ENCODE data around the gene ADAMTS15.

The ADAMTS15 gene

DNA sequence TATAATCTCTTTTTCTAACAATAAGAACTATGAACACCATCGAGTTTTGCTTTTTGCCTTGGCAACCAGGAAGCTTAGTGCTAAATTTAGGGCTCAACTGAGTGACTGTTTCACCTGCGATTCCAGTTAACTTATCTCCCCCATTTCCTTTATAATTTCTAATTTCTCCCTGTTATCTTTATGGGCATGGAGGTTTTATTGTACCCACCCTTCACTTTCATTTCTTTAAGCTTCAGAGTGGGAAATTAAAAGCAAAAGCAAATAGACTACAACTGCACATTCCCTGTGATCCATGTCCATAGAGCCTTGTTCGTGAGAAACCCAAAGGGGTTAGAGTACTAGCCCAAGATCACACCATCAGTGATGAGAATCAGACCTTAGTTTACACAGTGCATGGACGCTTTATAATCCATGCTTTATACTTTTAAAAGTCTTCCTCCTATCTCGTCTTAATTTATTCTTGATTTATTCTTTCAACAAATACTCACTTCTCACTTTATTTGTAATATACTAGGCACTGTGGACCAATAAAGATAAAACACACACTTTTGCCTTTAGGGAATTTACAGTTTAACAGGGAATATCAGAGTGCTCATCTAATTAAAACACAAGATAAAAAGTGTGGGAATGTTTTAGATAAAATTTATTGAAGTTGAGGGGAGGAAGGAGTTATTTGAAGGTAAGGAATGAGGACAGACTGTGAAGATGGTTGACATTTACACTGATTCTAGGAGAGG, 40.6 kb downstream of the ADAMTS15 start:
- Mint-ChIP-seq H3K9me3 (no peaks in the 10 kb centered on the region), H3K4me3 (no peak overlapping the region), H3K27ac (no peak overlapping the region), H3K27me3 (peaks cover 8 to 12% of the 10 kb centered on the region in 2 donors), H3K36me3 (ENCODE audit: insufficient read depth) (no peaks in the 10 kb centered on the region), H3K4me1 (ENCODE audit: low read depth in 2 of 2) (no peaks in the 10 kb centered on the region)
- DNase-seq (no peak), ATAC-seq (replicated peaks) (no peak)

GRCh38 chr11:130489716-130490115, 41.3 kb downstream of the ADAMTS15 start:
- no peak for ATAC-seq (replicated peaks)
- H3K9me3 Mint-ChIP-seq, result no peaks in the 10 kb centered on the region
- no peak overlapping the region for H3K4me3 Mint-ChIP-seq
- DNase-seq, result no peak
- peaks cover 8 to 9% of the 10 kb centered on the region in 2 donors for H3K27me3 Mint-ChIP-seq
- H3K27ac Mint-ChIP-seq, result no peak overlapping the region
- no peaks in the 10 kb centered on the region for H3K4me1 Mint-ChIP-seq (ENCODE audit: low read depth in 2 of 2)
- H3K36me3 Mint-ChIP-seq (ENCODE audit: insufficient read depth), result no peaks in the 10 kb centered on the region

DNA sequence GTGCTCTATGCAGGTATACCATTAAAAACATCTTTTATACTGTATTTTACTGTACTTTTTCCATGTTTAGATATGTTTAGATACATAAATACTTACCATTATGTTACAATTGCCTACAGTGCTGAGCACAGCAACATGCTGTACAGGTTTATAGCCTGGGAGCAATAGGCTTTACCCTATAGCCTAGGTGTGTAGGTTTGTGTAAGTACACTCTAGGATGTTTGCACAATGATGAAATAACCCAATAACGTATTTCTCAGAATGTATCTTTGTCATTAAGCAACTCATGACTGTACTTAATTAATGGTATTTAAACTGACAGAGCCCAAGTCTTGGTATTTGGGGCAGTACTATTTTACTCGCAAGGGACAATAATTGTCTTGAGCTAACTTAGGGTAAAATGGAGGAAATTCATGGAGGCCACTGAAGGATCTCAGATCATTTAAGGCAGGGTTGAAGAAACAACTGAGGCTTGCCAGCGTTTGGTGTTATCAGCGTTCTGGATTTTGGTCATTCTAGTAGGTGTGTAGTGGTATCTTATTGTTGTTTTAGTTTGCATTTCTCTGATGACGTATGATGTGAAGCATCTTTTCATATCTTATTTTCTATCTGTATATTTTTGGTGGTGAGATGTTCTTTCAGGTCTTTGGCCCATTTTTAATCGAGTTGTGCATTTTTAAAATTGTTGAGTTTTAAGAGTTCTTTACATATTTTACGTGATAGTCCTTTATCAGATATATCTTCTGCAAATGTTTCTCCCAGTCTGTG, 42.4 kb downstream of the ADAMTS15 start:
- no peak overlapping the region for H3K4me3 Mint-ChIP-seq
- no peak for ATAC-seq (replicated peaks)

GRCh38 chr11:130498181-130498580, 49.7 kb downstream of the ADAMTS15 start:
- H3K27me3 Mint-ChIP-seq, result peaks cover 37 to 38% of the 10 kb centered on the region in 2 donors
- no peak overlapping the region for H3K4me3 Mint-ChIP-seq
- H3K9me3 Mint-ChIP-seq, result no peaks in the 10 kb centered on the region

More for the DNA sequence above, 42.4 kb downstream of the ADAMTS15 start:
- DNase-seq, result no peak
- peaks cover 6 to 12% of the 10 kb centered on the region in 2 donors for H3K27me3 Mint-ChIP-seq
- H3K36me3 Mint-ChIP-seq (ENCODE audit: insufficient read depth), result no peaks in the 10 kb centered on the region
- no peaks in the 10 kb centered on the region for H3K4me1 Mint-ChIP-seq (ENCODE audit: low read depth in 2 of 2)
- no peaks in the 10 kb centered on the region for H3K9me3 Mint-ChIP-seq
- H3K27ac Mint-ChIP-seq, result no peak overlapping the region

DNA sequence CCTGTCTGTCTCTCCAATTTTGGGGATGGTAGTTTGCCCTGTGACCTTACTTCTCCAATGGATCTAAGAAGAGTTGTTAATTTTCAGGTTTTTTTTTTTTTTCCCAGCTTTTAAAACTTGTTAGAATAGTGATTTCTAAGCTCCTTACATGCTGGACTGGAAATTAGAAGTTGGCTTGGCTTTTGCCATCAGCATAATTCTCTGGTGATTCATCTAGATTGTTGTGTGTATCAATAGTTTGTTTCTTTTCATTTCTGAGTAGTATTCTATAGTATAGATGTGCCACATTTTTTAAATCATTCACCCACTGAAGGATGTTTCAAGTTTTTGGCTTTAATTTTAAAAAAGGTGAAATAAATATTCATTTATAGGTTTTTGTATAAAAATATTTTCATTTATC, 51.4 kb downstream of the ADAMTS15 start:
- Mint-ChIP-seq H3K4me1 (ENCODE audit: low read depth in 2 of 2) (no peaks in the 10 kb centered on the region), H3K9me3 (no peaks in the 10 kb centered on the region), H3K27ac (no peak overlapping the region), H3K27me3 (peaks cover 43 to 48% of the 10 kb centered on the region in 2 donors), H3K4me3 (no peak overlapping the region), H3K36me3 (ENCODE audit: insufficient read depth) (no peaks in the 10 kb centered on the region)
- no peak for DNase-seq
- ATAC-seq (replicated peaks), result no peak

More at GRCh38 chr11:130498181-130498580, 49.7 kb downstream of the ADAMTS15 start:
- DNase-seq, result no peak
- Mint-ChIP-seq H3K36me3 (ENCODE audit: insufficient read depth) (no peaks in the 10 kb centered on the region), H3K4me1 (ENCODE audit: low read depth in 2 of 2) (no peaks in the 10 kb centered on the region), H3K27ac (no peak overlapping the region)
- no peak for ATAC-seq (replicated peaks)

DNA sequence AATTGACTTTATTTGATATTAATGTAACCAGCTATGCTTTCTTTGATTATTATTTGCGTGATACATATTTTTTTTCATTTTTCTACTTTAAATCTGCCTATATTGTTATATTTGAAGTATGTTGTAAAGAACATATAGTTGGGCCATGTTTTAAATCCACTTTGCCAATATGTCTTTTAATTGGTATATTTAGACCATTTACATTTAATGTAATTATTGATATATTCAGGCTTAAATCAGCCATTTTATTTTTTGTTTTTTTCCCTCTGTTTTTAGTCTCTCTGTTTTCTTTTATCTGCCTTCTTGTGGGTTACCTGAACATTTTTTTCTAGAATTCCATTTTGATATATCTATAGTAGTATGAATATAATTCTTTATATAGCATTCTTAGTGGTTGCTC, 55.9 kb downstream of the ADAMTS15 start:
- DNase-seq (no peak), ATAC-seq (replicated peaks) (no peak)
- H3K9me3 Mint-ChIP-seq, result peaks cover 6 to 17% of the 10 kb centered on the region in 2 donors
- H3K36me3 Mint-ChIP-seq (ENCODE audit: insufficient read depth), result peaks cover 2% of the 10 kb centered on the region
- H3K4me3 Mint-ChIP-seq, result no peak overlapping the region
- no peak overlapping the region for H3K27ac Mint-ChIP-seq
- H3K4me1 Mint-ChIP-seq (ENCODE audit: low read depth in 2 of 2), result no peaks in the 10 kb centered on the region
- peaks cover 54 to 58% of the 10 kb centered on the region in 2 donors for H3K27me3 Mint-ChIP-seq

DNA sequence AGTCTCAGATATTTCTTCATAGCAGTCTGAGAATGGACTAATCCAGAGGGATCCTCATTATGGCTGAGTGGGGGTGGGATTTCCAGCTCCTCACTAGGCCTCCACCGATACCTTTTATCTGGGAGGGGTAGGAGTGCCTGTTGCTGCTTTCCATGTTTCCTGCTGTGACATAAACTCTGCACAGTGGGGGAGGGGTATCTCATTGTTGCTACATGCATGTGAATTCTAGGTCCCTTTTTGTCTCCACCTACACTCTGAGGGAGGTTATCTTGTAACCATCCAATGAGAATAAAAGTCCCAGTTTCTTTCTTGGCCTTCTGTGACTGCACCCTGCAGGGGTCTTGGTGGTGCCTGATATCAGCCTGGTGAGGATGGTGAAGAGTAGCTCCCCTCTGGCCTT, 60.5 kb downstream of the ADAMTS15 start:
- H3K36me3 Mint-ChIP-seq (ENCODE audit: insufficient read depth), result peaks cover 2% of the 10 kb centered on the region
- H3K27ac Mint-ChIP-seq, result no peak overlapping the region

DNA sequence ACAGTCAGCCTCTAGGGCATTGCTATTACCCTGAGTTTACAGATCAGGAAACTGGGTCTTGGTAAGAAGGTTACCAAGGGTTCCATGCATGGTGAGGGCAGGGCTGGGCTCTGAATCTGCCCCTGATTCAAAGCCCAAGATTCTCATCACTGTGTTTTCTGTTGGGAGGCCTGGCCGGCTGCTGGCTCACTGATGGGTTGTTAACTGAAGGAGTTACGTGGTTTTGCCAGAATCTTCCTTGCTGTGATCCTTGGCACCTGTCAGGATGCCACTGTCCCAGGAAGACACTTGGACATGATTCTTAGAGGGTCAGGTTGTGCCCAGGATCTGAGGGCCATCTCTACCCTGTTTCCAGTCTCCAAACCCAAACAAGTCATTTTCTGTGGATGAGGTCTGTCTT, 61.5 kb downstream of the ADAMTS15 start:
- no peak overlapping the region for H3K4me3 Mint-ChIP-seq
- peaks cover 2% of the 10 kb centered on the region for H3K36me3 Mint-ChIP-seq (ENCODE audit: insufficient read depth)
- H3K4me1 Mint-ChIP-seq (ENCODE audit: low read depth in 2 of 2), result no peaks in the 10 kb centered on the region
- no peak for ATAC-seq (replicated peaks)
- no peak overlapping the region for H3K27ac Mint-ChIP-seq
- DNase-seq, result no peak
- peaks cover 37 to 57% of the 10 kb centered on the region in 2 donors for H3K27me3 Mint-ChIP-seq
- H3K9me3 Mint-ChIP-seq, result peaks cover 6 to 17% of the 10 kb centered on the region in 2 donors

More for the DNA sequence above, 60.5 kb downstream of the ADAMTS15 start:
- H3K9me3 Mint-ChIP-seq, result peaks cover 6 to 17% of the 10 kb centered on the region in 2 donors
- H3K4me3 Mint-ChIP-seq, result no peak overlapping the region
- DNase-seq, result no peak
- H3K27me3 Mint-ChIP-seq, result peaks cover 32 to 52% of the 10 kb centered on the region in 2 donors
- no peaks in the 10 kb centered on the region for H3K4me1 Mint-ChIP-seq (ENCODE audit: low read depth in 2 of 2)
- no peak for ATAC-seq (replicated peaks)

DNA sequence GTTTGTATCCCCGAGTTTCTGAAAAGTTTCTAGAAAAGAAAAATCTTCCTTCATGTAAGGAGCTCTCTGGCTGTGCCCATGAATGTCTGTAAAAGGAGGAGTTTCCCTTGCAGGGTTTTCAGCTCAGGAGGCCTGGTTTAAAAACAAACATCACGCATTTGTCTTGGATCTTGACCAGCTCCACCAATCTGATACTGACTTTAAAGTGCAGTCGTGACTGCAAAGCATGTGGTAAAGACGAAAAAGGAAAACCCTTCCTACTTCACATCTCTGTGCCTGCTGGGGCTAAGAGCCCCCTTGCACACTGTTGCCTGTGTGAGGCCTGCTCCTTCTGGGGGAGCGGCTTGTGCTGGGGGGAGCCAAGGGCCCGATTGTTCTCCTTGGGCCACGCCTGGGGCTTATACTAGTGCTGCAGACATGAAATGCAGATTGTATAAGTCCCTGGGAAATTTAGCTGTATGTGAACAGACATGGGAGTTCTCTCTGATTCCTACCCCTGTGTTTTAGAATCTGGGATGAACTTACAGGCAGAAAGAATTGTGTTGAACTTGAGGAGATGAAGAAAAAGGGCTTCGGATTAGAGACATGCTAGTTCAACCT, 62.1 kb downstream of the ADAMTS15 start:
- DNase-seq (no peak), ATAC-seq (replicated peaks) (no peak)
- Mint-ChIP-seq H3K4me1 (ENCODE audit: low read depth in 2 of 2) (no peaks in the 10 kb centered on the region), H3K4me3 (no peak overlapping the region), H3K27ac (no peak overlapping the region), H3K27me3 (peaks cover 36 to 57% of the 10 kb centered on the region in 2 donors), H3K36me3 (ENCODE audit: insufficient read depth) (peaks cover 2% of the 10 kb centered on the region), H3K9me3 (peaks cover 6 to 13% of the 10 kb centered on the region in 2 donors)

- no peak overlapping the region for H3K27ac Mint-ChIP-seq
- H3K9me3 Mint-ChIP-seq, result peaks cover under 1 to 3% of the 10 kb centered on the region in 2 donors
- ATAC-seq (replicated peaks), result no peak
- peaks cover 2% of the 10 kb centered on the region for H3K36me3 Mint-ChIP-seq (ENCODE audit: insufficient read depth)
- DNase-seq, result no peak
- H3K4me1 Mint-ChIP-seq (ENCODE audit: low read depth in 2 of 2), result no peaks in the 10 kb centered on the region
- H3K4me3 Mint-ChIP-seq, result no peak overlapping the region
- peaks cover 23 to 47% of the 10 kb centered on the region in 2 donors for H3K27me3 Mint-ChIP-seq
Measured at GRCh38 chr11:130511765-130512164, 63.3 kb downstream of the ADAMTS15 start.

DNA sequence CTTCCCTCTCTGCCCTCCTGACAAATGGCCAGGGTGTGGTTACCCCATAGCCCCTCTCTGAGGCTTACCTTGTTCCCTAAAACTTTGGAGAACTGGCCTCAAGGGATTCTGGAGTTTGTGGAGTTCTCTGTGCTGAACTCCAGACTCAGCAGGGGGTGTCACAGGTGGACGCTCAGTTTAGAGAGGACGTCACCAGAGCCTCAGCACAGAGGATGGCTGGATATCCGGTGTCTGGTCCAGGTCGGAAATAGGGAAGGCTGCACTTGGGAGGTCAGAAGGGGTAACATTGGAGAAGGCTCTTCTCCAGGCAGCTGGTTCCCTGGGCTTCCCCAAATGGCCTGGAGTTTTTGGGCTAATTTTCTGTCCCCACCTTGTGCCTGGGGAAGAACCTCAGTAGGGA, 64.2 kb downstream of the ADAMTS15 start:
- no peak for ATAC-seq (replicated peaks)
- peaks cover 0 to 2% of the 10 kb centered on the region in 2 donors for H3K9me3 Mint-ChIP-seq
- H3K27me3 Mint-ChIP-seq, result peaks cover 21 to 45% of the 10 kb centered on the region in 2 donors
- no peak overlapping the region for H3K4me3 Mint-ChIP-seq
- H3K36me3 Mint-ChIP-seq (ENCODE audit: insufficient read depth), result no peaks in the 10 kb centered on the region
- H3K27ac Mint-ChIP-seq, result no peak overlapping the region
- DNase-seq, result no peak
- H3K4me1 Mint-ChIP-seq (ENCODE audit: low read depth in 2 of 2), result no peaks in the 10 kb centered on the region

DNA sequence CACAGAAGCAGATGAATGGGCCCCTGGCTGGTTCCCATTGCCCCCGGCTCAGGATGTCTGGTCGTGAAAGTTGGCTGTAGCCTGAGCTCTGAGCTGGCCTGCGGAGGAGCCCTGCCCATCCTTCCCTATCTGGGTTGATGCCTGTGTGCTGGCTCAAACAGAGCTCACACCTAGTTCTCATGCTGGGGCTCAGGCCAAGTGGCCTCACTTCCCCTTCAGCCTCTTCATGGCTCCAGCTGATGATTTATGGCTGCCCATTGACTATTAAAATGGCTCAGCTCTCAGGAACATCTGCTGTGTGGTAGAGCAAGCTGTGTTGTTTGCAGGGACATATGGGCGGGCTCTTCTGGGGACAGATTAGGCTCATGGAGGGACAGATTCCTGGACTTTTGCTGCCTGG, 64.7 kb downstream of the ADAMTS15 start:
- no peak for ATAC-seq (replicated peaks)
- Mint-ChIP-seq H3K27me3 (peaks cover 16 to 45% of the 10 kb centered on the region in 2 donors), H3K9me3 (no peaks in the 10 kb centered on the region), H3K4me1 (ENCODE audit: low read depth in 2 of 2) (no peaks in the 10 kb centered on the region), H3K4me3 (no peak overlapping the region), H3K36me3 (ENCODE audit: insufficient read depth) (no peaks in the 10 kb centered on the region), H3K27ac (no peak overlapping the region)
- DNase-seq, result no peak

DNA sequence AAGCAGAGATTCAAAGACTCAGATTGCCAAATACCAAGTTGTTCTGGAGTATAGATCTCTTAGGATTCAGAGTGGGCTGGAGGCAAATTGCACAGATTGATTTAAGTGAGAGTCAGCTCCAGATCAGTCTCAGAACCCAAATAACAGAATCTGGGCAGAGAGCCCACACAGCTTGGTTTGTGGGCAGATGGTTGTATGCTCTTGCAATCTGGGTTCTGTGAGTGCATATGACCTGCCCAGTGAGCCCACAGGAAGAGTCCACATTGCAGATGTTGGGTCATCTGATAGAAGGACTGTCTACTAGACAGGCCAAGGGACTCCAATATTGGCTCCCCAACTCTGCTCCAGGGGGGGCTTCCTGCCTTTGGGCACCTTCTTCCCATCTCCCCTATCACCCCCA, 65.9 kb downstream of the ADAMTS15 start:
- Mint-ChIP-seq H3K4me1 (ENCODE audit: low read depth in 2 of 2) (no peaks in the 10 kb centered on the region), H3K36me3 (ENCODE audit: insufficient read depth) (no peaks in the 10 kb centered on the region), H3K27ac (no peak overlapping the region), H3K9me3 (no peaks in the 10 kb centered on the region), H3K4me3 (no peak overlapping the region), H3K27me3 (peaks cover 16 to 53% of the 10 kb centered on the region in 2 donors)
- no peak for DNase-seq
- ATAC-seq (replicated peaks), result no peak

Data from effector memory CD8-positive, alpha-beta T cell (primary cell).